Measurements from ENCODE around the gene PCDH7.

The PCDH7 gene

GRCh38 chr4:30770812-30771211, 50.6 kb downstream of the PCDH7 start (continued):
- no peak for TF ChIP-seq TSHZ2 (CRISPR knock-in tag; IDR thresholded peaks at IDR 0.05)
- TF ChIP-seq BACH2 (CRISPR knock-in tag; IDR thresholded peaks at IDR 0.05; ENCODE audit: borderline replicate concordance) = no peak
- no peak for TF ChIP-seq ZC3H10 (CRISPR knock-in tag; IDR thresholded peaks at IDR 0.05)
- no peak for TF ChIP-seq OSR1 (CRISPR knock-in tag; IDR thresholded peaks at IDR 0.05)

GRCh38 chr4:30776451-30776850, 56.3 kb downstream of the PCDH7 start:
- TF ChIP-seq RARB (CRISPR knock-in tag; IDR thresholded peaks at IDR 0.05) (no peak), GLIS3 (CRISPR knock-in tag; IDR thresholded peaks at IDR 0.05) (no peak), ZC3H10 (CRISPR knock-in tag; IDR thresholded peaks at IDR 0.05) (no peak), ESRRG (CRISPR knock-in tag; IDR thresholded peaks at IDR 0.05) (no peak), PATZ1 (CRISPR knock-in tag; IDR thresholded peaks at IDR 0.05; ENCODE audit: borderline replicate concordance) (no peak), OSR1 (CRISPR knock-in tag; IDR thresholded peaks at IDR 0.05) (no peak), ZFP30 (CRISPR knock-in tag; IDR thresholded peaks at IDR 0.05) (no peak)
- ATAC-seq = no peak

GRCh38 chr4:30776921-30777415, 56.8 kb downstream of the PCDH7 start:
- TF ChIP-seq GLIS3 (CRISPR knock-in tag; IDR thresholded peaks at IDR 0.05) (no peak), PPARA (CRISPR knock-in tag; IDR thresholded peaks at IDR 0.05; ENCODE audit: borderline replicate concordance) (no peak), ZNF70 (CRISPR knock-in tag; IDR thresholded peaks at IDR 0.05) (no peak), ESRRG (CRISPR knock-in tag; IDR thresholded peaks at IDR 0.05) (no peak), OSR1 (CRISPR knock-in tag; IDR thresholded peaks at IDR 0.05) (no peak), CSRNP3 (CRISPR knock-in tag; IDR thresholded peaks at IDR 0.05) (no peak), ZC3H10 (CRISPR knock-in tag; IDR thresholded peaks at IDR 0.05) (no peak), CREB5 (CRISPR knock-in tag; IDR thresholded peaks at IDR 0.05; ENCODE audit: low read depth) (no peak), PATZ1 (CRISPR knock-in tag; IDR thresholded peaks at IDR 0.05; ENCODE audit: borderline replicate concordance) (no peak), ZNF565 (CRISPR knock-in tag; conservative IDR thresholded peaks at IDR 0.05; ENCODE audit: low read depth) (no peak), ZNF8 (CRISPR knock-in tag; IDR thresholded peaks at IDR 0.05) (no peak), TOX (CRISPR knock-in tag; IDR thresholded peaks at IDR 0.05; ENCODE audit: borderline replicate concordance) (no peak), ISL1 (CRISPR knock-in tag; IDR thresholded peaks at IDR 0.05) (no peak), TCF4 (CRISPR knock-in tag; IDR thresholded peaks at IDR 0.05; ENCODE audit: borderline replicate concordance) (no peak), SNAI2 (CRISPR knock-in tag; IDR thresholded peaks at IDR 0.05) (no peak)
- ATAC-seq = no peak

All from SK-N-SH treated with all-trans-retinoic acid at 6 μM for 48 hours (cell line).